Activated CD8-positive, alpha-beta memory T cell treated with anti-CD3 and anti-CD28 coated beads for 24 hours (primary cell): ENCODE data around the gene COMT.

Experiments used
- DNase-seq: peaks from one replicate; pipeline ENCODE4 v3.0.0-alpha.2; 2020

Gene COMT

DNA sequence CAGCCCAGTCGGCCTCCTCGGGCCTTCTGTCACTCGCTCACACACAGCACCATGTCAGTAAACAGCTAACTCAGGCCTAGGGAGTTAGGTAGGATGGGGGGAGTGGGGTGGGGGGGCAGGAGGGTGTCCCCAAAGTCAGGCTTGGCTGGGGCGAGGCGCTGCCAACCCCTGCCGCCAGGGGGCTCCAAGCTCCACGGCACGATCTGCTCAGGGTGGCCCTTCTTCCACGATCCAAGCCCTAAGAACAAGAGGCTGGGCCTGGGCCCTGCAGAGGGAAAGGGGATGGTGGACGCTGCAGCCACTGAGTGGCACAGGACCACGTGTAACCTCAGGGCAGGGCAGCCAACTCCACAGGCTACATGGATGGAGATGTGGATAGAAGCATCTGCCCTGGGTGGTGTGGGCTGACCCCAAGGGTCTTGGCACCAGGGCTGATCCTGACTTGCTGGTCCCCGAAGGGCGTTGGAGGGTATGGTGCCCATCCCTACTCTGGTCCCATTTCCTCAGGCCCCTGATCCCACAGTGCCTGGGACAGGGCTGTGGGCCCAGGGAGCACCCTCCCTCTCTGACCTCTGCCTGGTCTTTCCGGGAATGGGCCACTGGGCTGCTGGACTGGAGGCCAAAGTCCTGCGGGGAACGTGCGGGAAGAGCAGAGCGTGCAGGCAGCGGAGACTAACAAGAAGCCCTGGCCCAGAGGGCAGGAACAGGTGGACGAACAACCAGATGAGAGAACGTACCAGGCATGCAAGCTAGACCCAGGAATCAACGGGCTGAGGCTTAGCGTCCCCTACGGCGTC is 29.1 kb downstream of the COMT start:
- peak; percentile 94 for DNase-seq

GRCh38 chr22:19971276-19972124 is 29.9 kb downstream of the COMT start:
- no peak for DNase-seq

- DNase-seq = no peak
Observed at GRCh38 chr22:19972251-19972650, 30.7 kb downstream of the COMT start.

DNA sequence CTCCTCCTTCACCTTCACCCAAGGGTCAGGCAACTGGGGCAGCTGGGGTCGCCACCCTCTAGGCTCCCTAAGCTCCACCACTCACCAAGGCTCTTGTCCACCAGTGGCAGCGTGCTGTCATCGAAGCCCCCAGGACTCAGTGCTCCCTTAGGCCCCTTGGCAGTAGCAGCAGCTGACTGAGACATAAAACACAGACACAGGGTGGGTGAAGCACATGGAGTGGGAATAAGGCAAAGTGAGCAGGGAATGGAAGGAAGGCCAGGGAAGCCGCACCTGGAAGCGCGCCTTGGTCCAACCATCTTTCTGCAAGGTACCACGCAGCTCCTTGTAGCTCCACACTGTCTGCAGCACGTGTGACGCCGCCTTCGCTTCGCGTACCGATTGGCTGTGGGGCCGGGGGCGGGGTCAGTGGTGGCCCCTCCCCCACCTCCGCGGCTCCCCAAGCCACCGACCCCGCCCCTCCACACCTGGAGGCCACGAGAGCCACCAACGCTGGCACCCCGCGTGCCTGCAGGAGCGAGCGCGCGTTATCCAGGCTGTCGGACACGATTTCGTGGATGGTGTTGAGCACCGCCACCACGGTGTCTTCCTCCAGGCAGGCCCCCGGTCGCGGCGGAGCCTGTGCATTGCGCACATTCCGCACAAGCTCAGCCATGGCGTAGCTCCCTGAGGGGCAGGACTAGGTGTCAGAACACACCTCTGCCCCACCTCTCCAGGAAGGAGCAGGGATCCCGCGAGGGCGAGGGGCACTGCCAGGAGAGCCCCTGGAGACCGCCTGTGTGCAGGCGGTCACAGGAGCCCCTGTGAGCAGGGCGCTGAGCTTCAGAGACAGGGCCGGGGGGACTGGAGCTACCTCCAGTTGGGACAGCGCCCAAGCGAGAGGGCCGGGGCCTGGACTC is 31.3 kb downstream of the COMT start:
- no peak for DNase-seq

GRCh38 chr22:19973551-19974267 is 32.1 kb downstream of the COMT start:
- DNase-seq = no peak

DNA sequence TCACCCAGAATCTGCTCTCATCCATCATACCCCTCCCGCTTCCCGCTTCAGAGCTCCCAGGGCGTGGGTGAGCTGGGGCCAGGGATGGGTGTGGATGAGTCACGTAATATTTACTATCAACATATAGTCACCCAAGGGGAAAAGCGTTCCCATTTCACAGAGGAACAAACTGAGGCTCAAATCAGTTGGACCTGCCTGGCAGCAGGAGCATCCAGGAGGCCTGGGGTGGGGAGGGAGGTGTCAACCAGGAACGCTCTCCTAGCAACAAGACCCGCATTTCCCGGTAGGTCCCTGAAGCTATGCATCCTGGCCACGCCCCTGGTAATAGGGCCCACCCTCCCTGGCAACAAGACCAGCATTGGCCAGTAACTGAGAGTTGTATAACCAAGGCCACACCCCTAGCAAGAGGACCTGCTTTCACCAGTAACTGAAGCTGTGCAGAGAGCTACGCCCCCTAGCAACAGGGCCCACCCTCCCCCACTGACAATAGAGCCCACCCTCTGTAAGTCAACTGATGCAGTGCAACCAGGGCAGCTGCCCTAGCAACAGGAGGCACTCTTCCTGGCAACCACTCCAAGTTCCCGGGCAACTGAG is 32.8 kb downstream of the COMT start:
- no peak for DNase-seq

DNA sequence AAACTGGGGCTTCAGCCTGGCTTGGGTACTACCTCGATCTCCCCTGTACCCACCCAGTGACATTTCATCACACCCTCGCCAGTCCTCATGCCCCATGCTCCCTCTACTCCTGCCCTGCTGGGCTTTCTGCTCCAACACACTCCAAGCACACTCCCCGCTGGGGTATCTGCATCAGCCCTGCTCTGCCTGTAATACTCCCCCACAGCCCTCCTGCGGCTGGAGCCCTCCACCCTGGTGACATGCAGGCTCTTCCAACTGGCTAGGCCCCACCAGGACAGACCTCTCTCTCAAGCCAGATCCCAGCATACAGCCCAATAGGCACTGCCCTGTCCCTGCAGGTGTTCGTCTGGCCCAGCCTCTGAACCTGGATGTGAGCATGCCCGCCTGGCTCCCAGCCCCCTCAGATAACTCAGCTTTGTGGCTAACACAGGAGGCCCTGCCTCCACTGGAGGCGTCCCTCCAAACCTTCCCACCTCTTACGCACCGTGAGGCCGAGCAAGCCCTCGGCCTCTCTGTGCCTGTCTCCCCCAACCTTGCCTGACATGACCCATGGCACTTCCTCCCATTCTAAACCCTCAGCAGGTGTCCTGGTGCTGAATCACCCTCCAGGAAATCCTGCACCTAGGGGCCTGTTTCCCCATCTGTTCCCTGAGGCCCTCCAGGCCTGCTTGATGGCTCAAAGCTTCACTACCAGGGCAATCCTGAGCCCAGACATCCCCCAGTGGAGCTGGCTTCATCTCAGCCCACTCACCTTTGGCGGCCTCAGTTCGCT is 33.5 kb downstream of the COMT start:
- DNase-seq = no peak

DNA sequence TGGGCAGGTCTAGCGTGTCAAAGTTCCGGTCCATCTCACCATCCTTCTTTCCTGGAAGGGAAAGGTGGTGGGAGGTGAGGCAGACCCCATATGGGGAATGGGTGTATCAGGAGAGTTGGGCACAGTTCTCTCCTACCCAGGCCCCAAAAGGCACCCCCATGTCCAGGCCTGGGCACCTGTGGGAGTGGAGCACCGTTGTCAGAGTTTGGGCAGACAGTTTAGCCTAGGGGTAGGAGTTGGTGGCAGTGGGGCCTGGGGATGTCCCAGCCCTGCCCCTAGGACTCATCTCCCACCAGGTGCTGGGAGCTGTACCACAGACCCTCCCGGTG is 34.1 kb downstream of the COMT start:
- DNase-seq = no peak

GRCh38 chr22:19976671-19977070 is 35.1 kb downstream of the COMT start:
- no peak for DNase-seq

DNA sequence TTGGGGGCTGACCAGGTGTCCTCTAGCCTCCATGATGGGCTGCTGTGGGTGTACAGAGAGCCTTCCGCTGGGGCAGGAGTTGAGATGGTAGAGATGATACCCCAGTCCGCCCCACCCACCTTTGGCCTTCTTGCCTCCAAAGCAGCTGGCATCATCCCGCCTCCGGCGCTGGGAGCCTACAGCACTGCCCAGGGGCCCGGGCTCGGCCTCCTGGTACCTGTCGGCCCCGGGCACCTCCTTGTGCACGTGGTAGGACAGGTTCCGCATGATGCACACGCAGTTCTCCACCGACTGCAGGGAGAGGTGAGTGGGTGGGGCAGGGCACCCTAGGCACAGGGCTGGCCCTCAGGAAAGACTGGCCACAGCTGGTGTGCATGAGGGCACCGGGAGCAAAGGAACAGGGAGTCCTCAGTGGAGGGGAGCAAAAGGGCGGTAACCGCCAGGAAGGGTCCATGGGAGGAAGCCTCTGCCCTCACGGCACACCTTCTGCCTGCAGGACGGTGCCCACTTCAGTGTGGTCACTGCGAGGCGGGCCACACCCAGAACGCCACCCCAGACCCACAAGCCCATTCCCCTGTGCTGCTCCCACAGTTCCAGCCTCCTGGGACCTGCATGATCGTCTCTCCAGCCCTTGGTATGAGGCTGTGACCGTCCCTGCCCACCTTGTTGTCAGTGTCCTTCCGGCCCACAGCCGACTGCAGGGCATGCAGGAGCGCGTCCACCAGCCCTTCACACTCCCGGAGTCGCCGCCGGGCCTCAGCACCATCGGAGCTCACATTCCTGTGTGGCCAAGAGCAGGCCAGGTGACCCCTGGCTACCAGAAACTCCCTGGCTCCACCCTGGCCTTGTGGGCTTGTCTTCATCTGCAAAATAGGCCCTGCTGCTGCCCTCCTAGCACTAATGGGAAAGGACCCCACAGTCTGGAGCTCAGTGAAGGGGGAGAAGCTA is 36.0 kb downstream of the COMT start:
- DNase-seq = no peak

GRCh38 chr22:19978748-19979147 is 37.2 kb downstream of the COMT start:
- no peak for DNase-seq

DNA sequence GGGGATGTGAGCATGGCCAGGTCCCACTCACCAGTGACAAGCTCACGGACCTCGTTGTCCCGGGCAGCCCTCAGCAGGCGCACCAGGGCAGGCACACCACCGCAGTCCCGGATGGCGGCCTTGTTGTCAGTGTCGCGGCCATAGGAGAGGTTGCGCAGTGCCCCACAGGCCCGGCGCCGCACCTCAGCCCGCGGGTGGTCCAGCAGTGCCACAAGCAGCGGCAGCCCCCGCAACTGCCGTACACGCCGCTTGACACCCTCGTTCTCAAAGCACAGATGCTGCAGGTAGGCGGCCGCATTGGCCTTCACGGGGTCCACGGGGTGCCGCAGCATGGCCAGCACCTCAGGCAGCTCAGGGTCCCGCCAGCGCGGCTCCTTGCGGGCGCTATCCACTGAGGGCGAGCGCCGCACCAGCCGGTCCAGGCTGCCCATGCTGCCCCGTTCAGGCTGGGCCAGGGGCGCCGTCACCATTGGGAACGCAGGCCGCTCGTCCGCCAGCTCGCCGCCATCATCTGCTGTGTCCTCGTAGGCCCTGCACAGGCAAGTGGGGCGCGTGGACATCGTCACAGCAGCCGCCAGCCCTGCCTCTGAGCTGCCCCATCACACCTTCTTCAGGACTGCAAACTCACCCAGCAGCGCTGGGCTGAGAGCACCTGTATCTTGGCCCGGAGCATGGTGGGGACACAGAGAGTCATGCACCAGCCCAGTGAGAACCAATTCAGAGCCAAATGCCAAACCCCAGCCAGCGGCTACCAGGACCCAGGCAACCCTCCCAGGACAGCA is 38.3 kb downstream of the COMT start:
- DNase-seq = no peak

GRCh38 chr22:19980766-19981165 is 39.2 kb downstream of the COMT start:
- no peak for DNase-seq

DNA sequence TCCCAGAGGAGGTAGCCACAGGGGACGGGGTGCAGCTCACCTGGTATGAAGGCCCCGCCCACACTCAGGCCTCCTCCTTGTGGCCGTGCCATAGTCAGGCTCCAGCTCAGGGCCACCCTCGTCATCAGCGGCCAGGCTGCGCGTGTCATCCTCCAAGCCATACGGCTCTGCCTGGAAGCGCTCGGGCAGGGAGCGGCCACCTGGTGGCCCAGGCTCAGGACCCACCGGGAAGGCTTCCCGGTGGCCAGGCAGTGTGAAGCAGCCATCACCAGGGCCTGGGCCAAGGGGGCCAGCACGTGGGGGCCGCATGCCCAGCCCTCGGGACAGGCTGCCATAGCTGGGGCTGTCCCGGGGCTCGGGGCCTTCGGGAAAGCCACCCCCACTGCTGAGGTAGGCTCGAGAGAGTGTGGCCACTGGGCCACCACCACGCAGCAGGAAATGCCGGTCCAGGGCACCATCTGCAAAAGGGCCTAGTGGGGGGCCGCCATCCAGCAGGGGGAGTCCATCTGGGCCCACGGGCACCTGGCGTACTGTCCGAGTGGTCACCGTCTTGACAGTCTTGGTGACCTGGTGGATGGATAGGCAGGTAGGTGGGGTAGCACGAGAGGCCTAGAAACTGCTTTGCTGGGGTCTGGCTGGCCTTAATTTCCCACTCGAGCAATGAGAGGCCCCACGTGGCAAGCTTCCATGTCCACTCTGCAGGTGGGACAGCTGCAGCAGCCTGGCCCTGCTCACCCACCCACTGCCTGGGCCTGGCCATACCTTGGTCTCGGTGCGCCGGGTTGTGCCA is 39.8 kb downstream of the COMT start:
- DNase-seq = no peak

DNA sequence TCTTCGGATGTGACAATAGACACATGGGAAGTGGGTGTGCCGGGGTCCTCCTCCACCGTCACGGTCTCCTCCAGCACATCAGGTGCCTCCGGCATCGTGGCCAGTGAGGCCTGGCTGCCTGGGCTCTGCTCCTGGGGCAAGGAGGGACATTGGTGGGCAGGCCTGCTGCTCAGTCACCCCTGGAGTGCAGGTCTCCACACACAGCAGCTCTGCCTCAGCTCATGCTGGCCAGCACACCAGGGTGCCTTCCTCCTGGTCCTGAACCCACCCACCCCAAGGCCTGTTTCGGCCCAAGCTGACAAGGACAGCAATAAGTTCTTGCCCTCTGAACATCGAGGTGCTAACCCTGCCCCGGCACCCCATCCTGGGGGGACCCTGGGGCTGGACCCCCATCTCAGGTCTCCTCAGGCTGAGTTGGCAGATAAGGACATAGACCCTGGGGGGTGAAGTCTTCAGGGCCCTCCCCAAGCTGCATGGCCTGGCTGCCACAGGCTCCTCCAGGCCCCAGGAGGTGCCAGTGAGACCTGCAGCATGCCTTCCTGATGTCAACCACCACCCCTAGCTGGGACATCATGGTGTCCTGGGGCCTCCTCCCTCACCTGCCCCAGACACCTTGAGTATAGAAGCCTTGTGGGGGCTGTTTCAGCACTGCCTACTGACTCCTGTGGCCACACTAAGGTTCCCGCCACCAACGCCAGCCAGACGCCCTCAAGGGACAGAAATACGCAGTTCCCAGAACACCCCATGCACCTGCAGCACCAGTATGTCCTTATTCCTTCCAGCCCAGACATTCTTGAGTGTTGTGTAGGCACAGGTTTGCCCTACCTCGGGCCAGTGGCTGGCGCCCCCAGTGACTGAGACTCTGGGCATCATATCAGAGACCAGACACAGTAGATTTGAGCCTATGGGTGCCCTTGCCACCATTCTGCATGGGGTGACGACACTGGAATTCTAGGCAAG is 40.7 kb downstream of the COMT start:
- no peak for DNase-seq

DNA sequence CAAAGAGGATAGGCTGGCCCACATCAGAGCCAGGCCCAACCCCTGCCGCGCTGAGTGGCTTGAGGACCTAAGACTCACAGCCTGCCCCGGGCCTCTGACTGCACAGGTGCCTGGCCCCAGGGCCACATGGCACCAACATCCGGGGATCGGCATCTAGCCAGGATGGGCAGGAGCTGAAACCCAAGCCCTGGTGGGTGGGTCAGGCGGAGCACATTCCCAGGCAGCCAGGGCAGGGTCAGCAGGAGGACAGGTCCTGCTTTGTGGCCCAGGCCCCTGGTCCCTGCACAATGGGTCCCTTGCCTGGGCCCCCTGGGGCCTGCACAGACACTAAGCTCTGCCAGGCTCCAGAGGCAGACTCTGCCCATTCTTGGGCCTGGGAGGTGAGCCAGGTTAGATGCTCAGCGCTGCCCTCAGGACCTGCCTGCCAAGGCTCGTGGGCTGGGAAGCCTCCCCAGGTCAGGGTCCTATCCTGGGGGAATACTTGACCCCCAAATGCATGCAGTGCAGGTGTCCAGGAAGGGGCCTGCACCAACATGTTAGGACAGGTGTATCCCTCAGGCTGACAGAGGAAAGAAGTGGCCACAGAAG is 41.5 kb downstream of the COMT start:
- no peak for DNase-seq

- no peak for DNase-seq
Observed at GRCh38 chr22:19983741-19984140, 42.2 kb downstream of the COMT start.
